A549 (cell line): Measurements from ENCODE around the gene RANBP17.

ENCODE experiments used
- CHD2 ChIP-seq: fragments of 150-350 bp; IDR thresholded peaks from 2 replicates; pipeline ENCODE4 v1.6.1; 2014; ENCODE audit warnings: low read length; ENCODE audit not compliant: partially characterized antibody
- CTCF ChIP-seq: fragments of >200 bp; sonication (Bioruptor Twin); formaldehyde crosslinking; IDR thresholded peaks from 3 replicates; pipeline ENCODE4 v1.5.1; 2016
- EP300 ChIP-seq, 2 experiments: fragments of >200 bp; sonication (Bioruptor Twin); formaldehyde crosslinking; IDR thresholded peaks; 2 replicates in 1 of 2; 3 replicates in 1 of 2; pipeline ENCODE4 v1.6.1; 2016 to 2017
- HEYL ChIP-seq: fragments of 250-450 bp; sonication (Bioruptor Pico); IDR thresholded peaks from 2 replicates; pipeline ENCODE4 v1.8.0; 2021; ENCODE audit warnings: mild to moderate bottlenecking, moderate library complexity
- PBX3 ChIP-seq: IDR thresholded peaks from 2 replicates; pipeline ENCODE4 v1.6.1; 2012
- POLR2A ChIP-seq: IDR thresholded peaks from 2 replicates; pipeline ENCODE4 v1.6.1; 2012; ENCODE audit warnings: mild to moderate bottlenecking, low read length
- SMC3 ChIP-seq: fragments of >200 bp; sonication (Bioruptor Twin); formaldehyde crosslinking; IDR thresholded peaks from 3 replicates; pipeline ENCODE4 v1.6.1; 2018; ENCODE audit warnings: inconsistent platforms

GRCh38 chr5:170860415-170860814, 1.4 kb upstream of the RANBP17 start:
- no peak for TF ChIP-seq CTCF
- no peak for TF ChIP-seq SMC3
- no peak for TF ChIP-seq EP300 (IDR thresholded peaks at IDR 0.05)
- no peak for TF ChIP-seq POLR2A
- no peak for TF ChIP-seq CHD2
- no peak for TF ChIP-seq HEYL (CRISPR knock-in tag)
- TF ChIP-seq PBX3: no peak
